Upper lobe of left lung (tissue), 6 donors: Measurements from ENCODE around the gene ACACA. TPM values are rescaled to one million over a fixed set of nuclear protein-coding genes. Genes with fewer than 3 reads are reported as not detected.
A peak's percentile ranks its signal among the peaks of the same experiment; 100 is the strongest.

Experiments
- ATAC-seq, 2 donors: fragments of 200-7000 bp; cut with Tn5 transposase; one replicate each; pipeline ENCODE4 v1.9.1; 2022; ENCODE audit warnings: mild to moderate bottlenecking in 2 of 2, moderate library complexity in 2 of 2; ENCODE audit not compliant: low FRiP score in 2 of 2
- DNase-seq, 2 donors: peaks; one replicate each; pipeline ENCODE4 v3.0.0-alpha.2; 2019 to 2020
- H3K27ac ChIP-seq, 4 donors: fragments of 200-600 bp; sonication (generic); one replicate each; pipeline ENCODE4 v1.5.1; 2016 to 2019
- H3K27me3 ChIP-seq, 4 donors: fragments of 200-600 bp; sonication (generic); one replicate each; pipeline ENCODE4 v1.5.1; 2017 to 2019
- H3K36me3 ChIP-seq, 4 donors: fragments of 200-600 bp; sonication (generic); one replicate each; pipeline ENCODE4 v1.5.1; 2016 to 2019
- H3K4me1 ChIP-seq, 4 donors: fragments of 200-600 bp; sonication (generic); one replicate each; pipeline ENCODE4 v1.5.1; 2018 to 2019
- H3K4me3 ChIP-seq, 4 donors: fragments of 200-600 bp; sonication (generic); one replicate each; pipeline ENCODE4 v1.5.1; 2017 to 2019; ENCODE audit warnings: mild to moderate bottlenecking in 2 of 4, moderate library complexity in 1 of 4
- H3K9me3 ChIP-seq, 4 donors: fragments of 200-600 bp; sonication (generic); one replicate each; pipeline ENCODE4 v1.5.1; 2018 to 2019
- CTCF ChIP-seq, 6 experiments: fragments of 450-650 bp in 4 of 6; fragments of 200-600 bp in 2 of 6; sonication (generic) in 2 of 6; IDR thresholded peaks; one replicate each; pipeline ENCODE4 v1.5.1; 2016 to 2019; ENCODE audit warnings: antibody characterized with exemption in 6 of 6
- EP300 ChIP-seq, 4 donors: sonication (generic); formaldehyde crosslinking; IDR thresholded peaks; one replicate each; pipeline ENCODE4 v1.5.1; 2017; ENCODE audit warnings: antibody characterized with exemption in 4 of 4, control low read depth in 2 of 4
- POLR2A ChIP-seq, 4 donors: fragments of 450-650 bp; IDR thresholded peaks; one replicate each; pipeline ENCODE4 v1.5.1; 2016 to 2017; ENCODE audit warnings: antibody characterized with exemption in 4 of 4, mild to moderate bottlenecking in 2 of 4
- POLR2AphosphoS5 ChIP-seq, 2 donors: sonication (generic); formaldehyde crosslinking; IDR thresholded peaks; one replicate each; pipeline ENCODE4 v1.5.1; 2017; ENCODE audit warnings: antibody characterized with exemption in 2 of 2
- WGBS, 2 donors: methylation state at CpG; one replicate each; pipeline ENCODE4 v1.1.5; 2017 to 2018; 5-methylcytosine and 5-hydroxymethylcytosine counted together
- total RNA-seq, 6 donors: library from RNA; depleted of rRNA in 4 of 6; stranded (reverse); fragments of >200 nt in 4 of 6; gene quantifications; one replicate each; pipeline versions ENCODE4 v1.1.0 to v1.2.1, GENCODE V29; 2016 to 2021
- donor health status: DM: no; HTN: no; CAD: no; lungs with moderate emphysema.
- donor health status: DM: no; HTN: yes; CAD: no; lungs with severe emphysema.

The ACACA gene
- total RNA-seq, 6 donors from 2014 or later = 55.7 to 129 (median 91.9) TPM

- TF ChIP-seq POLR2A (IDR thresholded peaks at IDR 0.05) (peak in 1 of 4 donors; percentile 13), CTCF (IDR thresholded peaks at IDR 0.05) (no peak)
- Histone ChIP-seq H3K27ac (peak overlapping the region; percentile 39 to 72 (median 60)), H3K27me3 (no peaks in the 10 kb centered on the region), H3K36me3 (peaks cover 0 to 22% (median 5%) of the 10 kb centered on the region in 4 donors), H3K4me1 (peaks cover 5 to 24% (median 13%) of the 10 kb centered on the region in 4 donors), H3K4me3 (no peak overlapping the region), H3K9me3 (no peaks in the 10 kb centered on the region)
- no peak for DNase-seq
- 42 to 53% methylated on average over 3 of the region's 3 CpGs for WGBS, 2 donors
- ATAC-seq = peak; percentile 19 to 73
Measured at GRCh38 chr17:37273409-37274051, 133.1 kb downstream of the ACACA start.

- Histone ChIP-seq H3K27ac (no peak overlapping the region), H3K9me3 (peaks cover 0 to 6% (median 4%) of the 10 kb centered on the region in 4 donors), H3K4me3 (no peak overlapping the region), H3K4me1 (peaks cover 0 to 4% (median 0%) of the 10 kb centered on the region in 4 donors), H3K27me3 (no peaks in the 10 kb centered on the region), H3K36me3 (peaks cover 19 to 62% (median 30%) of the 10 kb centered on the region in 4 donors)
- DNase-seq (no peak), ATAC-seq (no peak)
- TF ChIP-seq POLR2A (IDR thresholded peaks at IDR 0.05) = no peak
- no peak for TF ChIP-seq CTCF (IDR thresholded peaks at IDR 0.05)
- TF ChIP-seq POLR2AphosphoS5 (IDR thresholded peaks at IDR 0.05) = no peak
- TF ChIP-seq EP300 (IDR thresholded peaks at IDR 0.05) = no peak
- 100% methylated on average over 2 of the region's 2 CpGs for WGBS, 2 donors
Measured at GRCh38 chr17:37265446-37266173, 141.0 kb downstream of the ACACA start.

GRCh38 chr17:37261286-37261685, 145.3 kb downstream of the ACACA start:
- Histone ChIP-seq H3K27ac (no peak overlapping the region), H3K36me3 (peaks cover 12 to 54% (median 29%) of the 10 kb centered on the region in 4 donors), H3K4me1 (peaks cover 0 to 11% (median 0%) of the 10 kb centered on the region in 4 donors), H3K9me3 (peaks cover 0 to 6% (median 4%) of the 10 kb centered on the region in 4 donors), H3K4me3 (no peak overlapping the region), H3K27me3 (no peaks in the 10 kb centered on the region)
- no peak for DNase-seq
- no peak for TF ChIP-seq EP300 (IDR thresholded peaks at IDR 0.05)
- no peak for TF ChIP-seq POLR2AphosphoS5 (IDR thresholded peaks at IDR 0.05)
- TF ChIP-seq POLR2A (IDR thresholded peaks at IDR 0.05) = no peak
- TF ChIP-seq CTCF (IDR thresholded peaks at IDR 0.05) = no peak
- ATAC-seq = no peak
- WGBS, 2 donors = 47 to 70% methylated on average over 1 of the region's 1 CpG

GRCh38 chr17:37259030-37259735, 147.5 kb downstream of the ACACA start:
- ATAC-seq (peak in 1 of 2 donors; percentile 62), DNase-seq (no peak)
- Histone ChIP-seq H3K4me3 (no peak overlapping the region), H3K9me3 (no peaks in the 10 kb centered on the region), H3K27me3 (no peaks in the 10 kb centered on the region), H3K4me1 (peaks cover 0 to 11% (median 0%) of the 10 kb centered on the region in 4 donors), H3K36me3 (peaks cover 6 to 37% (median 14%) of the 10 kb centered on the region in 4 donors), H3K27ac (no peak overlapping the region)
- WGBS, 2 donors = 75 to 77% methylated on average over 3 of the region's 3 CpGs
- TF ChIP-seq POLR2AphosphoS5 (IDR thresholded peaks at IDR 0.05) (no peak), POLR2A (IDR thresholded peaks at IDR 0.05) (no peak), EP300 (IDR thresholded peaks at IDR 0.05) (no peak), CTCF (IDR thresholded peaks at IDR 0.05) (no peak)
